NCI-H345 (cell line): ENCODE measurements around the gene CHN2.

Experiments
- DNase-seq: peaks from one replicate; lab custom pipeline; 2025; lab: John Stamatoyannopoulos, UW

The CHN2 gene

GRCh38 chr7:29311314-29311713, 116.7 kb downstream of the CHN2 start:
- DNase-seq = no peak

DNA sequence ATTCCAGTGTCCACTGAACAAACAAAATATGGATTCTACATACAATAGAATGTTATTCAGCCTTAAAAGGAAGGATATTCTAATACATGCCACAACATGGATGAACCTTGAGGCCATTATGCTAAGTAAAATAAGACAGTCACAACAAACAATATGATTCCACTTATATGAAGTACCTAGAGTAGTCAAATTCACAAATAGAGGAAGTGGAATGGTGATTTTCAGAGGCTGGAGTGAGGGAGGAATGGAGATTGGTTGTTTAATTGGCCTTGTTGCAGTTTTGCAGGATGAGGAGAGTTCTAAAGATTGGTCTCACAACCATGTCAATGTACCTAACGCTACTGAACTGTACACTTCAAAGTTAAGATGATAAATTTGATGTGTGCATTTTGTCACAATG, 119.6 kb downstream of the CHN2 start:
- DNase-seq = no peak

GRCh38 chr7:29315122-29315891, 120.7 kb downstream of the CHN2 start:
- DNase-seq = no peak

DNA sequence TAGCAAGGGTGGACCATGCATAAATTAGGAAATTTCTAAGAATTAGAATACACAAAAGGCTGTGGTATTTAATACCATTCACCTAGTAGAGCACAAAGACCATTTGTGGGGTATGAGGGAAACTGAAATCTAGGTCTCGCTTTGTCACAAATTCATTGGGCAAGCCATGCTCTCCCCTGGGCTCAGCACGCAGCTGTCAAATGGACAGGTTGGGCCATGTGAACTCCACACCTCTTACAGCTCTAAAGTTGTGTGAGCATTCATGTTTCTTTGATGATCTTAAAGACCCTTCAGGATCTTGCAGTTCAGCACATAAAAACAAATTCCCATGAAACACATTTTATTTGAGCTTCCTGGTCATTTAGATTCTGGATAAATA, 121.3 kb downstream of the CHN2 start:
- no peak for DNase-seq

DNA sequence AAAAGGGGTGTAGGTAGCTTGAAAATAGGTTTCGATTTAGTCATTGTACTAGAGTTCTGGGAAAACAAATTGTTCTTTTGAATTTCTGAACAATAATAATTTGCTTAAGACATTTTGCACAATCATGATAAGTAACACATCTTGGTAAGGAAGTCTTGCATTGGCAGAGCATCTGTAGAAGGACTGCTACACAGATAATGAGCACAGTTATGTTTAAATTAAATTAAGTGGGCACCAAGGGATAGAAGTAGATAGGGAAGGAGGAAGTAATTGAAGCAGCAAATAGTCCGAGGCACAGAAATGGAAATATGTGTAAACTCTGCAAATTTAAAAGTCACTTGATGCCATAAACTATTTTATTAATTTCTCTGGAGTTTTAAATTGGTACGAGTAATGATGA, 122.4 kb downstream of the CHN2 start:
- no peak for DNase-seq

DNA sequence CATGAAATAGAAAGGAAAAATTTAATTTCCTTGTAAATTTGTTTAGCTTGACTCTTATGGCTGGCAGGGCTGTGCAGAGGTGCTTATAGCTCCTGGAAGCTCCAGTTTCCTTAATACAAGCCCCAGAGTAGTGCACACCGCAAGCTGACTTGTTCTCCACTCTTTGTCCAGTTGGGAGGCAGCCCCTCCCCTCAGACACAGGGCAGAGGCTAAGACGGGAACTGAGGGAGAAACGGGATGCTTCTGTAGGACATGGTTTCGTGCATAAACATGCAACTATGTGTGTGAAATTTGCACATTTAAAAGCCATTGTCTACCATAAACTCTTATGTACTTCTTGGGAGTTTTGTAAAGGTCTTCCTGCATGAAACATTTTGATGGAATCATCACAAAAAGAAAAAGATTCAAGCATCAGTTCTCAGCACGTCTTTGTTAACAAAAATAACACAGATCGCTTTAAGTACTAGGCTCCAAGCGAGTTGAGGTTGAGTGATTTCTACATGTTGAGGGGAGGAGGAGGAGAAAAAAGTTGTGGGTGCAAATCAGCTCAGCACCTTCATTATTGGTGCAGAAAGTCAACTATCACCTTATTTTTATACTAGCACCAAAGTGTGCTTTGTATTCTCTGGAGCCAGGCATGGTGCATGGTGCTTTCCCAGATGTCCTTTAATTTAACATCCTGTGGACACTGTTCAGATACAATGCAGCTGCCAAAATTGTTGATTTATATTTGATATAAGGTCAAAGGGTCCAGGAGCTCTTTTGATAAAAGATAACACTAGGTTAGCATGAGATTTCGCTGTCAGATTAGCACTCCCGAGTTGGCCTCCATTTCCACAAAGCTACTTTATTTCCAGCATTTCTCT, 124.5 kb downstream of the CHN2 start:
- no peak for DNase-seq

- peak; percentile 19 for DNase-seq
These were observed 125.3 kb downstream of the CHN2 start for GRCh38 chr7:29319719-29320521.

DNA sequence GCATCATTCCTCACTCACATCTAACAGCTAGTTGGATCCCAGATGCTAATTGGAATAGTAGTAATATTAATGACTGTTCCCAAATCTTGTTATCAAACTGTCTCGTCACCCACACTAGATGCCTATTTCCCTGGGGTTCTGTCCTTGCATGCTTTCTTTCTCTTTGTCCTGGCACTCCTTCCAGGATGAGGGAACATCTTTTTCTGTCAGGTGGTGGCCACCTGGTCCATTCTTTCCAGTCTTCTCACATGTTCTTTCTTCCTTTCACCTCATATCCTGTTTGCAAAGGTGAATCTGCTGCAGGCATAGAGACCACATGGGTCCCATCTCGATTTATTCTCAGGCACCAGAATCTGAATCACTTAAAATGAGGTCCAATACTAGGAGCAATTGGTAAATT, 126.0 kb downstream of the CHN2 start:
- no peak for DNase-seq

GRCh38 chr7:29322023-29322712, 127.6 kb downstream of the CHN2 start:
- DNase-seq = no peak

- no peak for DNase-seq
These were observed 130.9 kb downstream of the CHN2 start for GRCh38 chr7:29325476-29325875.

GRCh38 chr7:29326864-29327263, 132.3 kb downstream of the CHN2 start:
- DNase-seq = no peak

DNA sequence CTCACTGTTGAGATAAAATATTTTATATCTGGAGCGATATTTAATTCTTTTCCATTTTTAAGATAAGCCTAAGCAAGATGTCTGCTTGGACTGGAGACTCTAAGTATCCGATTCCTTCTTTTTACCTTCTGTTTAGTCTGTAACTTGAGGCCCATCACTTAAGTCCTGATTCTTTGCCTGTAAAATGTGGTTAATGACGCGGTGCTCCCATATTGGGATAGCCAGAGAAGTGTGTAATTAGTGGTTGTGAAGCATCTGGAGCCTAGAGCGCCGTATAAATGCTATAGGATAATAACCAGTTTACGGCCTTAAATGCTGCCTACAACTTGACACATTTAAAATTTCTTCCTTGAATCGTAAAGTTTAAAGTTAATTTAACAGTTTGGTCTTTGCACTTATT, 132.9 kb downstream of the CHN2 start:
- peak; percentile 37 for DNase-seq

- DNase-seq = no peak
These were observed 133.5 kb downstream of the CHN2 start for GRCh38 chr7:29328045-29328444.

DNA sequence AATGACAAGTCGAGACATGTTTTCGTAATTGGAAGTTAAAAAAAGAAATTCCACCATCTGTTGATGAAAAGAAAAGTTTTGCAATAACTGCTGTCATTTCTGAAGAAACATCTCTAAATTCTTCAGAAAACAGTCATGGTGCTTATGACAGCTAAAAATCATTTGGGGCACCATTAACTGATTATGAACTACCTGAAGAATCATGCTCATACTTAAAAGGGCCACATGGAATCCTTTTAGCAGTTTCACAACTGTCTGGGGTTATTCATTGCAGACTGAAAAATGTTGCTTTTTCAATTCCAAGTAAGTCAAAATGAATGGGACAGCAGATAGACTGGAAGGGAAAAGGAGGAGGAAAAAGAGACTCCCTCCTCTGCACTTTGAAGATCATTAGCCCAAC, 134.2 kb downstream of the CHN2 start:
- no peak for DNase-seq

DNA sequence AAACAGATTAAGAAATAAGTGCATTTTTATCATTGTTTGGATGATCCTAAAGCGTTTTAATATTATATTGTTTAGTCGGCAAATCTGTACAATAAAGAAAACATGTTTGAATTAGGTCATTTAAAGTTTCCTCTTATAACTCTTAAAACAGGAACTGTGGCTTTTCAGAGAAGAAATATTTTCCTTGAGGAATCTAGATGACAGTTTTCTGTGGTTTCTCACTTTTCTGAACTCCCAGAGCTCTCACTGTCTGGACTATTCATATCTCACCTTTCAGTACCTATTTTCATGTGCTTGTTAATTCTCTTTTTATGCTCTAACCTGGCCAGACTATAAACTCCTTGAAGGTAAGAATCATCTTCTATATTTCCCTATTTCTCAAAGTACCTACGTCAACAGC, 135.1 kb downstream of the CHN2 start:
- DNase-seq = no peak

GRCh38 chr7:29330136-29330535, 135.6 kb downstream of the CHN2 start:
- DNase-seq = no peak

GRCh38 chr7:29331163-29331562, 136.6 kb downstream of the CHN2 start:
- peak; percentile 31 for DNase-seq

GRCh38 chr7:29332042-29332811, 137.7 kb downstream of the CHN2 start:
- peak; percentile 96 for DNase-seq

DNA sequence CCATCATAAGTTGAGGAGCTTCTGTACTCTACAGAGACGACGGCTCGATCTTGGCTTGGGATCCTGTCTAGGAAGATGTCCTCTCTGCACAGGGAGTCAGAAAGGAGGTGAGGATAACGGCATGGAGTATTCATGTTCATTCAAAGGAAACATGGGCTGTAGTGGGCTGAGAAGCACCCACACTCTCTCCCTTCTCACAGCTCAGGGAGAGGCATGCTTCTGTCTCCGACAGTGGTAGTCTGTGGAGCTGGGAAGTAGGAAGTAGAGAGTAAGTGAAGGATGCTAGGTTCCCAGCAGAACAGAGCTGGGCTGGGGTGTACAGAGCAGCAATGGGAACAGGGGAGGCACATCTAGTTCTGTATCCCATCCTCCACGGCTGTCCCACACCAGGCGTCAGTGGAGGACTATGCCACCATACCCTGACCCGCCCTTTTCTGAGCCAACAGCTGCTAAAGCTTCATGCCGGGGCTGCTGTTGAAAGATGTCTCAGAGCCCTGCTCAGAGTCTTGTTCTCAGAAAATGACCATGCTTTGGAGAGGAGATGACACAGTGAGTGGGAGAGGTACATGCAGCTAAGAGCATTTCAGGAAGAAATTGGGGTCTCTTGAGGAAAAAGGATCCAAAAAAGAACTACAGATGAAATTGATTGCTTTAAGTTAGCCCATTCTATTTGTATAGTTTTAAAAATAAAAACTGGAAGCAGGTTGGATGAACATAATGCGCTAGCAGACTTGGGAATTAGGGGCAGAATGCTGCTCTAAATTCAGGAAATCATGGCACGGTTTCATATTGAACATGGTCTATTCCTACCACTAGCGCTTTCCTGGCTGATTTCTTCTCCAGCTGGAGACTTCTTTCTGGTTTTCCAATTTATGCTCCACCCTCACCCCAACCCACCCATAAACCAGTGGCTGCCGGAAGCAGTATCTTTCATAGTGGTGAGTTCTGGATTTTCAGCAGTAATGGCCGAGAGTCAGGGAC, 138.6 kb downstream of the CHN2 start:
- DNase-seq = peak; percentile 45
